HG02885 (cell line): ENCODE measurements around the gene FAM240A.
"Not testable (repeated sequence)": the region's sequence is repeated elsewhere in the genome, so short reads cannot be mapped to it uniquely, and the experiment has no call there.

Experiments used
- ATAC-seq: cut with Tn5 transposase; IDR thresholded peaks from one replicate; pipeline ENCODE4 v1.9.1; 2021; ENCODE audit warnings: mild to moderate bottlenecking; ENCODE audit not compliant: unreplicated experiment, poor library complexity

FAM240A gene

DNA sequence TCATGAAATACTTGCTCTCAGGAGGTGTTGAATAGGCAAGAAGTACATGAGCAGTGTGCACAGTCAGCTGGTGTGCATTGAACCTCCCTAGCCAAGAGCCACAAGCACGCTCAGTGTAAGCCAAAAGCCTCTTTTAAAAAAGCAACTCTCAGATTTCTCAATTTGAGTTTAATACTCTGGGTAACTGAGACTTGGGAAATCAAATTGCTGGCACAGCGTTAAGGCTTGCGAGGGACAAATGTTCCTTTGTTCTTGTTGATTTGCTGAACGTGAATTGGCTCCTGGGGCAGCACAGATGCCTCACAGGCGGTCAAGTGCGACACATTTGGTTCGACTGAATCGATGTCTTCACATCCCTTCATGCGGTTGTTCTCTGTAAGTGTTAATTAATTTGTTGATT, at the start of gene FAM240A:
FAM240A (plus strand) TSS at position 202 of the 400 bp plus-strand sequence; CDS start at position 361, 159 bp downstream.
- ATAC-seq, result no peak

DNA sequence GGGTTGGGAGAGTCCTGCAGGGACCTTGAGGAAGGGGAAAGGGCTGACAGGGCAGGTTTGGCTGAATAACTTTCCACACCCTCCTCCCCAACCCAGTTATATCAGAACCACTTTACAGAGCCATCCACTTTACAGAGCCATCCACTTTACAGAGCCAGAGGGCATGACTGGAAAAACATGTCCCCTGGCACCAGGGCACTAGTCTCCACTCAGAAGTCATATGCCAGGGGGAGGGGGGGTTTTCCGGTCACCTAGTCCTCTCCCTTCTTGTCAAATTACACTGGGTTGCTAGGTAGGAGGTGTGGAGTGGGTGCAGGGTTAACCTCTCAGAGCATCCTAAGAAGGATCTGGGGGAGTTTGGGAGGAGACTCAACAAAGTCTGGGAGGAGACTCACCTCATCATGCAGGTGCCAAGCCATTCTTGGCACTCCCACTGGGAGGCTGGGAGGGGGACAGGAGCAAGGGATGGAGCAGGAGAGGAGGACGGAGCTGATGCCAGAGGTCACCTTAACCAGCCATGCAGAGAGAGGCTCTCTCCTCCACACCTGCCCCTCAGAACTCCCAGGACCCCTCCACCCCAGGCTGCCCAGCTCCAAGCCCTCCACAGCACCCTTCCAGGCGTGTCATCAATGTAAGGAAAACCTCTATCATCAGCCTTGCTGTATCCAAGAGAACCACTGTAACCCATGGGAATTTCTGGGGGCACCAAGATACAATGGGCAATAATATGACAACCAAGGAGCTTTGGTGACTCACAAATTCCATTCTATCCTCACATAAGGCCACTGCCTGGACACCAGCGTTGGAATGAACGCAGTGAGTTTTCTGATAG, 47.9 kb upstream of the FAM240A start:
- ATAC-seq, result no peak

DNA sequence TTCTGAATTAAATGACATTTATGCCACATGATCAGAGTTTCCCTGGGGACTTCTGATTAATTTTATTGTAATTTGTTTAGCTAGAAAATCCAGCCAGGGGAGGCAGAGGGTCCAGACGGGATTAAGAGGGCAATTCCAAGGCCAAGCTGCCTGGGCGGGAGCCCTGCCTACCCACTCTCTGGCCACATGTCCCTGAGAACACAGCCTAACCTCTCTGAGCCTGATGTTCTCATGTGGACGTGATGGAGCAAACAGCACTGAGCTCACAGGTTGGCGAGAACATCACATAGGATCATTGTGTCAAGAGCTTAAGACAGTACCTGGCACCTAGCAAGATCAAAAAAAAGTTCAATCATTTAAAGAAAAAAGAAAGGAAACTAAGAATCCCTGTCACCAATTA, 47.2 kb upstream of the FAM240A start:
- no peak for ATAC-seq

DNA sequence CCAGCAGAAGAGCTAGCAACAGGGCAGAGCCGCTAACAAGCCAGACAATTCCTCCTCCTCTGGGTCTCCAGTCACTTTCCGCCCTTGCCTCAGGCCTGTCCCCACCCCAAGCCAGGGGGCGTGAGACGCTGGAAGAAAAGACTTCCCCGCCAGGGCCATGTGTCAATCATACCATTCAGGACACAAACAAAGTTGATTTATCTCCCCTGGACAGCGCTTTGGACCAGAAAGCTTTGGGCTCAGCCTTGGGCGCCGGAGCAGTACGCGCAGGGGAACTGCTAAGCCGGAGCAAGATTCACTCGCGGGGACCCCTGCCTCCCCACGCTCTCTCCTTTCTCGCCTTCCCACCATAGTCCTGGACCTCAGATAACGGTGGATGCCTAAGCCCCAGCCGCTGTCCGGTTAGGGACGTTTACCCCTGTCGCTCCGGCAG, 46.7 kb upstream of the FAM240A start:
- ATAC-seq, result no peak

DNA sequence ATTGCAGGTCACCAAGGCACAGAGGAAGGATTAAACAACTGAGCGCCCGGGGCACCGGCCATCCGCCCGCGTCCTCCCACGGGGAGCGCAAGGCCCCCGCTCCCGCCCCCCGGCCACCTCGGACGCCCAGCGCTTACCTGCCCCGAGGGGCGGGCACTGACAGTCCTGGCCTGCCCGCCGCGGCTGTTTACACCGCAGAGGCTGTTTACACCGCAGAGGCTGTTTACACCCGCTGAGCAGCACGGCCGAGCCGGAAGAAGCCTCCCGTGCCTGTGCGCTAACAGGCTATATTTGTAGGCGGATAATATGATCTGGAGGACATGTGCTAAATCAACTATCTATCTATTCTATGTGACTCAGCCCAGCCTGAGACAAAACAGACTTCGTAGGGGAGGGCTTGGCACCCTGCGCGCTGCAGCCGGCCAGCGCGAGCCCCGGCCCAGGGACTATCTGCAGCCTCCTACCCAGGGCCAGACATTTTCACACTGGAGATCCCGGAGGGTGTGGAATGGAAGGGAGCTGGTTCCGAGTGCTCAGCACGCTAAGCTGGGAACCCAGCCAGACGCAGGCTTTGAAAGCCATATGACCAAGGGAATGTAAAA, 46.2 kb upstream of the FAM240A start, which contains the start of gene LRRC2:
LRRC2 (minus strand) TSS at position 263 of the 602 bp plus-strand sequence. CDS start 14,711 bp downstream, outside the sequence.
- no peak for ATAC-seq

DNA sequence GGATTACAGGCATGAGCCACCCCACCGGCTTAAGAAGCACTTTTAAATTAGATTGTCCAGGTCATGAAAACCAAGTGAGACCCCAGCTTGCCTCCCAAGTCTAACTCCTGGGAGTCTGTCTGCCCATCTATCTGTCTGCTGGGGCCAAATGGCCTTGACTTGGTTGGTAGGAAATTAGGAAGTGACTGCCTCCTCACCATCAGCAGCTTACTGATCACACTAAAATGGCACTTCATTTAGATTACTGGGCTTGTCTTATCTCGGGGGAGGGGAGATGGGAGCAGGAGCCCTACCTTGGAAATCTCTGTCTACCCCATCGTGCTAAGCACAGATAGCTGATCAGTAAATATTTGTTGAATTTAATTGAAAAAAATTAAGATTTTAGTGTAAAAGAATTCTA, 40.6 kb upstream of the FAM240A start:
- no peak for ATAC-seq

DNA sequence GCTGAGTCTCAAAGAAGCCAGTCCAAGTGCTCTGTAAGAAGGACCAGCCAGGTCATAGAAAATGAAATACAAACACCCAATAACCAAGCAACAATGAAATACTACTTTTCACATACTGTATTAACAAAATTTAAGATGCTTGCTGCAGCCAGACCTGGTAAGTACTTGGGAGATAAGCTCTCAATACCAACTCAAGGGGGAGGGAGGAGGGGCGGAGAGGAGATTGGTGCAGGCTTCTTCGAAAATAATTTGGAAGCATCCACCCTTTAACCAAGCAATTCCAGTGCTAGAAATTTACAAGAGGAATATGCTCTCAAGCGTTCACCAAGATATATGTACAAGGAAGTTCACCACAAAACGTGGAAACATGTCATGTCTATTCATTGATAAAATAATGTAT, 38.6 kb upstream of the FAM240A start:
- ATAC-seq, result no peak

DNA sequence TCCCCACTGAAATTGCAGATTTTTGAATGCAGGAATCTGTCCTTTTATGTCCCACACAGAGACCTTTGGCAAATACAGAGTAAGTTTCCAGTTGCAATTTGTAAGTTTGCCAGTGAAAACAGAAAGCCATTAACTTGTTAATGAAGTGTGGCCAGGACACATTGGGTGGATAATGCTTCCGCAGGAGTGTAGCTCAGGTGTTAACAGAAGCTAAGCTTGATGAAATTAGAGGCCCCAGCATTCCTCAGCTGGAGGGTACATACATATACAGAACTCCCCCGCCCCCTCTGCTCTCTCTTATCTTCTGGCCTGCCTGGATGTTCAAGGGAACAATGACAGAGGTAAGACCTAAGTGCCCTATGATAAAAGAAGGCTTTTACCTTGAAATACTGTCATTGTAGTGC, 38.1 kb upstream of the FAM240A start:
- no peak for ATAC-seq

DNA sequence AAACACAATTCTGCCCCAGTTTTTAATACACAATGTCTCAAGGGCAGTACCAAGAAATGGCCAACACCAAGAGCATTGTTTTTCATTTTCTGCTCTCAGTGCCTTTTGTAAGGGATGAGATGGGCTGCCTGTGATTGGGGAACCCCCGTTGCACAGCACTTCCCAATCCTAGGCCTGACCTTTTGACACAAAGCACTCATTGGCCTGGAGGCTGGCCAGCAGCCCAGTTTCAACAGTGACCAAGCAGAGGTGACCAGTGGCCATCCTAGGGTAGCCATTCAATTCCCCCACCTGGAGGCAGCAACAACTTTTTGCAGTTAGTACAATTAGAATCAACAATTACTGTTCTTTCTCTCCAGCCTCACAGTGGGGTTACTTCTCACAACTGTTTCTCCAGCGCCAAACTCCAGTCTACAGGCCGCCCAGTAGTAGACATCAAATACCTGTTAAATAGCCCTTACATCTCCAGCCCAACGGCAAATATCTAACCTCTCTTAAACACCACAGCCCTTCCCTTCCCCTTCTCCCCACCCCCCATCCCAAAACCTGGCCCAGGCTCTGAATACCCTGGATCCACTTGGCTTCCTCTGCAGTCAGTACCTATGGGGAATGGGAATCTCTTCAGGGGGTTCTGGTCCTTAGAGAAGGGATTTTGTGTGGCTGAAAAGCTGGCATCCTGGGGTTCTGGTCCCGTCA, 37.3 kb upstream of the FAM240A start:
- no peak for ATAC-seq

DNA sequence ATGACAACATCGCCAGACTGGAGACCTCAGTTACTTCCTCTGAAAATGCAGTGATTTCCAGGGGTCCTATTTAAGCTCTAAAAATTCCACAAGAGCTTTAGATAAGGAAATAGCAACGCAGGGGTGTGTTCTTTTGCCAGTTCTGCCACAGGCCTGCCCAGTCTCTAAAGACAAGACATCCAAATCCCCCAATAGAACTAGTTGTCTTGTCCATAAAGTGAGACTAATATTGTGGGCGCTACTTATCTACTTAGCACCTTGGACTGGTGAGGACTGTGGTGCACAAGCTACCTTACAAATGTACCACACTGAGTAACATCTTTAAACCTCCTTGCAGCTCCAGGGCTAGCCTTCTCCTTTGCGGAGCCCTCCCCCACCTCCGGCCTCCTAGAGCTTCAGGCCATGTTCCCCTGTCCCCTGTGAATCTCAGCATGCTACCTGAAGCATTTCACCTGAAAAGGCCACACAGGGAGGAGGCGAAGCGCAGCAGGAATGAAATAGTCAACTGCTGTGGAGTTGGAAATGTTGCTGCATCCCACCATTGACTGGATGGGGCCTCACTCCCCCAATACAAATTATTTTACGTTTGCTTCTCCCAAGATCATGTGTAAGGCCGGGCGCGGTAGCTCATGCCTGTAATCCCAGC, 36.6 kb upstream of the FAM240A start:
- ATAC-seq, result no peak

DNA sequence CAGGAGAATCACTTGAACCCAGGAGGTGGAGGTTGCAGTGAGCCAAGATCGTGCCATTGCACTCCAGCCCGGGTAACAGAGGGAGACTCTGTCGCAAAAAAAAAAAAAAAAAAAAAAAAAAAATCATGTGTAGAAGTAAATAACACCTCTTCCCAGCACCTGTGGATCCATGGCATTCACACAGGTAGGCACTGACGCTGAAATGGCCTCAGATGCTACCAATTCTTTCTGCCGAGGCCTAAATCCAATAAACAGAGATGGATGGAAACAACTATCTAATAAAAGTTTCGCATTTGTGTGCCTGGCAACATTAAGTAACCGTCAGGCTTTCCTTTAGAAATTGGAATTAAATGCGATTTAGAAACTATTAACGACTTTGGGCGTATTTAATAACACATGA, 35.9 kb upstream of the FAM240A start:
- ATAC-seq, result no peak

DNA sequence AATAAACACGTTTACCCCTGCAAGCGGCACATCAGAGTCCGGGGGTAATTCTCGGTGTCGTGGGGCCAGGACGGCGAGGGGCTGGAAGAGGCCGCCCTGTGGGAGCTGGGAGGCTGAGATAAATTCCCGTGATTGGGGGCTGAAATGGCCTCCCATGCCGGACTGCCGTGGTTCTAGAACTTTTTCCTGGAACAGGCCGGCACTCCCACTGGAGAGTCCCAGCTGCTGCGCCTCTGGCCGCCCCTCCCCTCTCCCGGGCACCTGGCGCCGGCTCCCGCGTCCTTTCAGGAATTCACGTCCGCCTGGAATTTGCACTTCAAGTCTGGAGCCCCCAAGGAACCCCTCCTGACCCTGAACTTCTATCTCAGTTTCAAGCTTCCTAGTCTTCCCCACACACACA, 35.4 kb upstream of the FAM240A start:
- ATAC-seq, result no peak

DNA sequence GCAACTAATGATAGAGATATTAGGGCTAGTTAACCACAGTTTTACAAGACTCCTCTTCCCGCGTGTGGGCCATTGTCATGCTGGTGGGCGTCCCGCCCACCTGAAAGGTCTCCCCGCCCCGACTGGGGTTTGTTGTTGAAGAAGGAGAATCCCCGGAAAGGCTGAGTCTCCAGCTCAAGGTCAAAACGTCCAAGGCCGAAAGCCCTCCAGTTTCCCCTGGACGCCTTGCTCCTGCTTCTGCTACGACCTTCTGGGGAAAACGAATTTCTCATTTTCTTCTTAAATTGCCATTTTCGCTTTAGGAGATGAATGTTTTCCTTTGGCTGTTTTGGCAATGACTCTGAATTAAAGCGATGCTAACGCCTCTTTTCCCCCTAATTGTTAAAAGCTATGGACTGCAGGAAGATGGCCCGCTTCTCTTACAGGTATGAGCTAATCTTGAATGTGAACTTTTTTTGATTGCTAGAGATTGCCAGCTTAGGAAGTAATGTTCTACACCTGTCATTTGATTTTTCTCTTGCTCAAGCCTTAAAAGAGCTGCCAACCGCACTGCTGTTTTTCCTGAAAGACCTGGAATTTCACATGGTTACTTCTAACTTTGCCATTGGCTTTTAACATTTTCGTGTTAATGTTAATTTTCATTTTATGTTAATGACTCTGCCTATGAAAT, 34.6 kb upstream of the FAM240A start:
- not testable (repeated sequence) for ATAC-seq

DNA sequence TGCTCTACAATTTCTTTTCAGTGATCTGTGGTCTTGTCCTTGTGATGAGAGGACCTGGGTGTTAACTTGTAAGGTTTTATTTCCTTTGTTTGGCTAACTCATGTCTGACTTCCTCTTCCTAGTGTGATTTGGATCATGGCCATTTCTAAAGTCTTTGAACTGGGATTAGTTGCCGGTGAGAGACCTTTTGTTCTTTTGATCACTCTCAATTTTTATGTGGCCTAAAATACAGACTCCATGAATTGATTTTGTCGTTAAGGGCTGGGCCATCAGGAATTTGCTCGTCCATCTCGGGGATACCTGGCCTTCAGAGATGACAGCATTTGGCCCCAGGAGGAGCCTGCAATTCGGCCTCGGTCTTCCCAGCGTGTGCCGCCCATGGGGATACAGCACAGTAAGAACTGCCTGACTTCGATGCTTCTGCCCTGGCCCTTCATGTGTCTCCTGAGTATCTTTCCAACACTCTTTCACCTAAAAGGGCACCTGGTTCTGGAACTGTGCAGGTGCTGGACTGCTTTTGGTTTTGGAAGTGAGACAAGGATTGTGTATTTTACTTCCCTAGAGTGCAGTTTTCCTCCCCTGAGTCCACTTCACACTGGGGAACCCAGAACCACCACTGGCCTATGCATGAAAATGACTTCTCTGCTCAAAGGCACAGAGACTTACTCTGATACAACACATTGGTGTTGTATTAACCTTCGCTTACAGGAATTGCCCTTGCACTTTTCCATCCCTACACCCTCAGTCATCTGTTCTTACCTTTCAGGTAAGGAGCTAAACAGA, 33.2 kb upstream of the FAM240A start:
- no peak for ATAC-seq

DNA sequence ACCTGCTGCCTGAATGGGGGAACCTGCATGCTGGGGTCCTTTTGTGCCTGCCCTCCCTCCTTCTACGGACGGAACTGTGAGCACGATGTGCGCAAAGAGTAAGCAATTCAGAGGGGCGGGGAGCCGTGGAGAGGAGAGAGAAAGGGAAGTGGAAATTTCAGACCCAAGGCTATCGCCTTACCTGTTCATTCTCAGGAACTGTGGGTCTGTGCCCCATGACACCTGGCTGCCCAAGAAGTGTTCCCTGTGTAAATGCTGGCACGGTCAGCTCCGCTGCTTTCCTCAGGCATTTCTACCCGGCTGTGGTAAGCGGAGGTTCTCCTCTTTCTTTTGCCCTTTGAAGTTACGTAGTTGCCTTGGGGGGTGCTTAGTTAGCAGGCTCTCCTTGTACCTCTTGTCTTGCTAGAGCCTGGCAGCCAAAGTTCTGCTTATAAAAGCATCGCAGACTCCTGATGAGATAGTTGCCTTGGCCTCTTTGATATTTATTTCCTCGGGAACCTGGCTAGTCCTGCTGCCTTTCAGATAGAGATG, 32.5 kb upstream of the FAM240A start:
- no peak for ATAC-seq

DNA sequence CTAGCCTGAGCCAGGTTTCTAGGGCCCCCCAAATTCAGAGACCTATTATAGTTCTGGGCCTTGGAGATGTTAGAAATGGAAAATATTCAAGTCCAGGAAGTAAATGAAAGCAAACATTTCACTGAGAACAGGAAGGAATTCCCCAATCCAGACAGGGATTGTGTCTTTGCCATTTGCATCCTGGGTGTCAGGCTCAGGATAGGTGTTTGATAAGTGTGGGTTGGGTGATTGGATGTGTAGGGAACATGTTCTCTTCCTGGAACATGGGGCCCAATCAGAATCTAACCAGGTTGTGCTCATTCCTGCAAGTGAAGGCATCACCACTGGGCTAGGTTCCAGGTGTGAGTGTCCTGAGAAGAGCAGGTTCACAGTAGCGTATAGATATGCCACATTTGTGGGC, 31.6 kb upstream of the FAM240A start:
- no peak for ATAC-seq

DNA sequence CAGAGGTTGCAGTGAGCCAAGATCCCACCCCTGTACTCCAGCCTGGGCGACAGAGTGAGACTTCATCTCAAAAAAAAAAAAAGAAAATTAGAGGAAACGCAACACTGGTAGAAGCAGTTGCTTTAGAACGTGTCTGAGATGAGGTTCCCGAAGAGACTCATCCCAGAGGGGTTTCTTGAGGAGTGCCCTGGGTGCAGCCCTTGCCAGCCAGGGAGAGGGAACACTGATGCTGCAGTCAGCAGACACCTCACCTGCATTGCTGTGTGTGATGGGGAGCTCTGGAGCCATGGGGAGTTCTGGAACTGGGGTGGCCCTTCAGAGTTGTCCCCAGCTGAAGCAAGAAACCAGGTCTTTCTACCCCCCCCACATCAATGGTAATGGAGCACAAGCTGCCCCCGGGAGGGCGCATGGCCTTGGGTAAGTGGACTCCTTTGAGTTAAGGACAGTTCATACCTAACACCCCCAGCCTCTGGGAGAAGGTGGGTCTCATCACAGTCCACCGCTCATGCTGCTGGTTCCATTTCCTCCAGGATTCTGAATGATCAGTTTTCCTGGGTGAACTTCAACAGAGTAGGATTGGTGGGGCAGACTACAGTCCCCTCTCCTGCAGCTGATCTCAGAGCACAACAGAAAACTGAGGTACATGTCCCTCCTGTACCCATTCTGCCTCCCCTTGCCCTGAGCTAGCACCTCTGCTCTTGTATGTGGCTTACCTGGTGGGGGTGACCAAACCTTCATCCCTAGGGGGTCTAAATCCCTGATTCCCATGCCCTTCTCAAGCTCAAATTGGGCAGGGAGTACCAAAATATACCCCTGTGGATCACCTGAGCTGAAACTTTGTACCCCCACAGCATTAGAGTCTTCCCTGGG, 27.5 kb upstream of the FAM240A start:
- no peak for ATAC-seq
